Measurements from ENCODE around the gene ABCC11. TPM values are rescaled to one million over a fixed set of nuclear protein-coding genes. Genes with fewer than 3 reads are reported as not detected.
A peak's percentile ranks its signal among the peaks of the same experiment; 100 is the strongest.

ABCC11 gene
- total RNA-seq, 6 donors from 2014 or later, result 0.15 to 0.33 (median 0.21) TPM; not detected in 2

DNA sequence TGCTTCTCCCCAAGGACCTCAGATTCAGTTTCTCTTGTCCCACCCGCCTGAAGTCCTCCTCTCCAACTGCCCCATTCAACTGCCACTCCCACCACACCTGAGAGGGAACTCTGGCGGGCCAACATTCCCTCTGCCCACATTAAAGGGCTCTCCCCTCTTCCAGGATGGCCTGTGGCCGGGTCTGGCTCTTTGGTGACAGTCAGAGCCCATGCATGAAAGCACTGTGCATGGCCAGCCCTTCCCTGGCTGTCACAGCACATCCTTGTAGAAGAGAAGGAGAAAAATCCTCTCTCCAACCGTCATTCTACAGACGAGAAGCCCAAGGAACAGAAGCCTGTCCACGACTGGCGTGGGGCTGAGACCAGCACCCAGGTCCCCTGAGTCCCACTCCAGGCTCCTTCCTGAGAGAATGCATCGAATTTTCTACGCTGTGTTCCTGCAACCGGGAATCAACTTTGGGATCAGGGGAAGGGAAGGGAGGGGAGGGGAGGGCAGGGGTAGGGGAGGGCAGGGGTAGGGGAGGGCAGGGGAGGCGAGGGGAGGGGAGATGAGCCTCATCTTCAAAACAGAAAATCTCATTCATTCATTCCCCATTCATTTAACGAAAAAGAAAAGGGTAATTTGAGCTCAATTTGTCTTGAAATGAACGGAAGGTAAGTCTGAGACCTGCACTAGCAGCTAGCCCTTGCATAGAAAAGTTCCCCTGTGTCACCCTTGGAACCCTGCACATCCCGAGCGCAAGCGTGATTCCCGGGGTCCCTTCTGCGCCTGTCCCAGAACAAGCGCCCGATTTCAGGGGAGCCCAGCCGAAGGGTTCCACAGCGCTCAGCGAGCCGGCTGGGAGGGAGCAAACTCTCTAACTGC, 91.2 kb downstream of the ABCC11 start, which contains the start of gene ABCC12:
Gene ABCC12 (minus strand): TSS at position 68 of the 864 bp plus-strand sequence. CDS start 9,569 bp downstream, outside the sequence.
- H3K9me3 ChIP-seq, result no peaks in the 10 kb centered on the region
- H3K4me3 ChIP-seq, result peak within 1 kb of the TSS in 2 of 4 donors; percentile 25 to 29
- peak in 1 of 2 donors; percentile 30 for DNase-seq
- WGBS, 2 donors, result 43 to 55% methylated on average over 19 to 24 of the region's 24 CpGs
- no peaks in the 10 kb centered on the region for H3K36me3 ChIP-seq
- TF ChIP-seq POLR2A (IDR thresholded peaks at IDR 0.05) (no peak), EP300 (IDR thresholded peaks at IDR 0.05) (no peak), POLR2AphosphoS5 (IDR thresholded peaks at IDR 0.05) (no peak)
- peaks cover 4 to 11% (median 9%) of the 10 kb centered on the region in 4 donors for H3K4me1 ChIP-seq
- ATAC-seq (ENCODE audit: low FRiP score in 2 of 2), result peak; percentile 3 to 26
- H3K27ac ChIP-seq, result peak within 1 kb of the TSS in 1 of 4 donors; percentile 23
- no peaks in the 10 kb centered on the region for H3K27me3 ChIP-seq

DNA sequence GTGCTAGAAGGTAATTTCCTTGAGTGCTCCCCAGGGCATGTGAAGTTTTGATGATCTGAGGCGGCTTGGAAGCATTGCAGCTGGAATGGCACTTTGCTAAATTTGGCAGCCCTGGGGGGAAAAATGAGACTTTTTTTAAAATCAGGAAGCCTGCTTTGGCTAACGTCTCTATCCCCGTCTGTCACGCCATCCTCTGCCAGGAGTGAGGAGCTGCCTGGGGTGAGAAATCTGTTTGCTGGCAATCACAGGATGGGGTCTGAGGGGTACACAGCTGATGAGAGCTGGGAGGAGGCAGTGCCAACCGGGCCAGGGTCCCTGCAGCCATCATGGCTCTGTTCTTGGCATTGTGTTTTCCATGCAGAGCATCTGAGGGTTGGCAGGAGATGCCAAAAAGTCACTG, 93.6 kb downstream of the ABCC11 start:
- DNase-seq, result no peak
- no peak overlapping the region for H3K27ac ChIP-seq
- H3K4me3 ChIP-seq, result no peak overlapping the region
- H3K9me3 ChIP-seq, result no peaks in the 10 kb centered on the region
- H3K4me1 ChIP-seq, result peaks cover 4 to 11% (median 9%) of the 10 kb centered on the region in 4 donors
- no peaks in the 10 kb centered on the region for H3K27me3 ChIP-seq
- ATAC-seq (ENCODE audit: low FRiP score in 2 of 2), result no peak
- TF ChIP-seq EP300 (IDR thresholded peaks at IDR 0.05) (no peak), POLR2A (IDR thresholded peaks at IDR 0.05) (no peak), POLR2AphosphoS5 (IDR thresholded peaks at IDR 0.05) (no peak)
- TF ChIP-seq, protein P1, sequence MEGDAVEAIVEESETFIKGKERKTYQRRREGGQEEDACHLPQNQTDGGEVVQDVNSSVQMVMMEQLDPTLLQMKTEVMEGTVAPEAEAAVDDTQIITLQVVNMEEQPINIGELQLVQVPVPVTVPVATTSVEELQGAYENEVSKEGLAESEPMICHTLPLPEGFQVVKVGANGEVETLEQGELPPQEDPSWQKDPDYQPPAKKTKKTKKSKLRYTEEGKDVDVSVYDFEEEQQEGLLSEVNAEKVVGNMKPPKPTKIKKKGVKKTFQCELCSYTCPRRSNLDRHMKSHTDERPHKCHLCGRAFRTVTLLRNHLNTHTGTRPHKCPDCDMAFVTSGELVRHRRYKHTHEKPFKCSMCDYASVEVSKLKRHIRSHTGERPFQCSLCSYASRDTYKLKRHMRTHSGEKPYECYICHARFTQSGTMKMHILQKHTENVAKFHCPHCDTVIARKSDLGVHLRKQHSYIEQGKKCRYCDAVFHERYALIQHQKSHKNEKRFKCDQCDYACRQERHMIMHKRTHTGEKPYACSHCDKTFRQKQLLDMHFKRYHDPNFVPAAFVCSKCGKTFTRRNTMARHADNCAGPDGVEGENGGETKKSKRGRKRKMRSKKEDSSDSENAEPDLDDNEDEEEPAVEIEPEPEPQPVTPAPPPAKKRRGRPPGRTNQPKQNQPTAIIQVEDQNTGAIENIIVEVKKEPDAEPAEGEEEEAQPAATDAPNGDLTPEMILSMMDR (IDR thresholded peaks at IDR 0.05), result no peak
- H3K36me3 ChIP-seq, result no peaks in the 10 kb centered on the region
- WGBS, 2 donors, result 49 to 66% methylated on average over 5 of the region's 5 CpGs

DNA sequence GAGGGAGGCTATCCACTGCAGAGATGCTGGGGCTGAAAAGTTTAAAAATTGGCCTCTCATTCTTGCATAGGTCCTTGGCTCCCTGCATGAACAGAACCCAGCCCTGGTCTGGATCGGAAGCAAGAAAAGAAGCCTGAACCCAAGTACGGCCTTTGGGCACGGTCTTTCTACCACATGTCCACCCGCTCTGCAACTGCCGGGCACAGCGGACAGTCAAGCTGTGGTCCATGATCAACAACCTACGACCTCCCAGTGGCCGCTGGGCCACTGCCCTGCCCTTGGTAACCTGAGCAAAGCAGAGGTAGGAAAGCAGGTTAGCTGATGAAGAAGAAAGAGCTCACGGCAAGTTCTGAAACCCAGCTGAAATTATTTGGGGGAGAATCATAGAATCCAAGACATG, 95.1 kb downstream of the ABCC11 start:
- no peak overlapping the region for H3K27ac ChIP-seq
- TF ChIP-seq EP300 (IDR thresholded peaks at IDR 0.05) (no peak), POLR2A (IDR thresholded peaks at IDR 0.05) (no peak), POLR2AphosphoS5 (IDR thresholded peaks at IDR 0.05) (no peak)
- TF ChIP-seq, protein P1 (IDR thresholded peaks at IDR 0.05), result no peak
- no peaks in the 10 kb centered on the region for H3K9me3 ChIP-seq
- no peak overlapping the region for H3K4me3 ChIP-seq
- no peaks in the 10 kb centered on the region for H3K36me3 ChIP-seq
- WGBS, 2 donors, result 94 to 100% methylated on average over 5 to 9 of the region's 9 CpGs
- no peaks in the 10 kb centered on the region for H3K27me3 ChIP-seq
- DNase-seq (no peak), ATAC-seq (ENCODE audit: low FRiP score in 2 of 2) (no peak)
- peaks cover 4 to 11% (median 9%) of the 10 kb centered on the region in 4 donors for H3K4me1 ChIP-seq

DNA sequence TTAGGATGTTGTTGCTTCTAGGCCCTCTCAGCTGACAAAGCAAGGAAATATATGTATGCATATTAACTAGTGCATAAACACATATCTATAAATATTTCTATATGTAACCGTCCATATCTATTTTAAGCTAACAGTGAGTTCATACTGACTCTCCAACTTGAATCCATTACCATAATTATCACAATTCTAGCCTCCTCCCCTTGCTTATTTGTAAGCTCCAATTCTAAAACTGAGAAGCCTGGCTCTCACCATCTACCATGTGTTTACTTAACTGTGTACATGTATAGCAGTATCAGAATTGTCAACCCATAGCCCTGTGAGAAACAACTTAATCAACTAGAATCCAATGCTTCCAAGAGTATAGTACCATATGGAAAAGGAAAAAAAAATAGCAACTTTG, 96.6 kb downstream of the ABCC11 start:
- peaks cover 0 to under 1% (median 0%) of the 10 kb centered on the region in 4 donors for H3K4me1 ChIP-seq
- ATAC-seq (ENCODE audit: low FRiP score in 2 of 2) (no peak), DNase-seq (no peak)
- H3K9me3 ChIP-seq, result no peaks in the 10 kb centered on the region
- H3K27ac ChIP-seq, result no peak overlapping the region
- TF ChIP-seq EP300 (IDR thresholded peaks at IDR 0.05), result no peak
- TF ChIP-seq, protein P1 (IDR thresholded peaks at IDR 0.05), result no peak
- TF ChIP-seq POLR2AphosphoS5 (IDR thresholded peaks at IDR 0.05), result no peak
- TF ChIP-seq POLR2A (IDR thresholded peaks at IDR 0.05), result no peak
- WGBS, 2 donors, result 70 to 74% methylated on average over 1 of the region's 1 CpG
- no peak overlapping the region for H3K4me3 ChIP-seq
- no peaks in the 10 kb centered on the region for H3K27me3 ChIP-seq
- H3K36me3 ChIP-seq, result no peaks in the 10 kb centered on the region

DNA sequence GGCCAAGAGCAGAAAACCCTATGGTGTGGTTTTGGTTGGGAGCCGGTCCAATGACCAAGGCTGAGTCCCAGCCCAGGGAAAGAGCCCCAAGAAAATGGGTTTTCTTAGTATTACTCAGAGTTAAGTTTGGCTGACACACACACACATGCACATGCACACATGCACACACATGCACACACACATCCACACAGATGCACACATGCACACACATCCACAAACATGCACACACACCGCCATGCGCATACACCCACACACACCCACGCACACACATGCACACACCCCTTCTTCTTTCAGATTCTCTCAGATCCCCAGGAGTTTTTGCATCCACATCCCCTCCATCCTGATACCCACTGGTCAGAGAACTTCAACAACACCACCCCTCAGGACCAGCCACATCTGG, 100.6 kb downstream of the ABCC11 start:
- DNase-seq (no peak), ATAC-seq (ENCODE audit: low FRiP score in 2 of 2) (no peak)
- H3K27ac ChIP-seq, result no peak overlapping the region
- WGBS, 2 donors, result 91 to 97% methylated on average over 4 of the region's 4 CpGs
- H3K36me3 ChIP-seq, result no peaks in the 10 kb centered on the region
- TF ChIP-seq POLR2A (IDR thresholded peaks at IDR 0.05) (no peak), EP300 (IDR thresholded peaks at IDR 0.05) (no peak), POLR2AphosphoS5 (IDR thresholded peaks at IDR 0.05) (no peak)
- TF ChIP-seq, protein P1 (IDR thresholded peaks at IDR 0.05), result no peak
- no peaks in the 10 kb centered on the region for H3K9me3 ChIP-seq
- H3K4me3 ChIP-seq, result no peak overlapping the region
- no peaks in the 10 kb centered on the region for H3K4me1 ChIP-seq
- no peaks in the 10 kb centered on the region for H3K27me3 ChIP-seq
